Activated CD8-positive, alpha-beta memory T cell treated with anti-CD3 and anti-CD28 coated beads for 4 hours (primary cell): ENCODE data around the gene CADPS.

Experiments
- DNase-seq, 2 donors: peaks; one replicate each; pipeline ENCODE4 v3.0.0-alpha.2; 2020; ENCODE audit warnings: low read depth in 2 of 2

Gene CADPS

GRCh38 chr3:62502315-62503300 is 372.6 kb downstream of the CADPS start:
- DNase-seq, result no peak

GRCh38 chr3:62501289-62501668 is 373.9 kb downstream of the CADPS start:
- no peak for DNase-seq

GRCh38 chr3:62500556-62501288 is 374.5 kb downstream of the CADPS start:
- DNase-seq, result no peak

GRCh38 chr3:62497156-62497555 is 378.1 kb downstream of the CADPS start:
- no peak for DNase-seq

- no peak for DNase-seq
Observed at GRCh38 chr3:62496503-62496902, 378.7 kb downstream of the CADPS start.

GRCh38 chr3:62493109-62493801 is 382.0 kb downstream of the CADPS start:
- no peak for DNase-seq

- no peak for DNase-seq
Observed at GRCh38 chr3:62482961-62483360, 392.3 kb downstream of the CADPS start.

GRCh38 chr3:62481962-62482361 is 393.3 kb downstream of the CADPS start:
- no peak for DNase-seq

- no peak for DNase-seq
Observed at GRCh38 chr3:62480056-62480455, 395.2 kb downstream of the CADPS start.

- no peak for DNase-seq
Observed at GRCh38 chr3:62479326-62479725, 395.9 kb downstream of the CADPS start.

GRCh38 chr3:62475306-62475705 is 399.9 kb downstream of the CADPS start:
- DNase-seq, result no peak

GRCh38 chr3:62467966-62468722 is 407.1 kb downstream of the CADPS start:
- no peak for DNase-seq

- DNase-seq, result no peak
Observed at GRCh38 chr3:62462788-62463187, 412.4 kb downstream of the CADPS start.

GRCh38 chr3:62462104-62462762 is 413.0 kb downstream of the CADPS start:
- DNase-seq, result no peak

GRCh38 chr3:62454916-62455315 is 420.3 kb downstream of the CADPS start:
- no peak for DNase-seq

- no peak for DNase-seq
Observed at GRCh38 chr3:62453448-62453847, 421.8 kb downstream of the CADPS start.

GRCh38 chr3:62451211-62451887 is 423.9 kb downstream of the CADPS start:
- no peak for DNase-seq

GRCh38 chr3:62446337-62446940 is 428.8 kb downstream of the CADPS start:
- no peak for DNase-seq

- no peak for DNase-seq
Observed at GRCh38 chr3:62445275-62445674, 429.9 kb downstream of the CADPS start.

- no peak for DNase-seq
Observed at GRCh38 chr3:62439978-62440377, 435.2 kb downstream of the CADPS start.
